Fibroblast of mammary gland (primary cell): ENCODE measurements around the gene RASGRP4.
"Not testable (repeated sequence)": the region's sequence is repeated elsewhere in the genome, so short reads cannot be mapped to it uniquely, and the experiment has no call there.

Source experiments
- DNase-seq: peaks from one replicate; pipeline ENCODE4 v3.0.0-alpha.2; 2010; ENCODE audit warnings: low read depth
- H3K4me3 ChIP-seq: 2 replicates; pipeline ENCODE4 v1.5.1; 2011; ENCODE audit warnings: low read depth, mild to moderate bottlenecking, low read length, moderate library complexity; ENCODE audit not compliant: control insufficient read depth
- CTCF ChIP-seq: conservative IDR thresholded peaks from 2 replicates; pipeline ENCODE4 v1.5.1; 2011; ENCODE audit warnings: low read depth, low read length, inconsistent platforms; ENCODE audit not compliant: control insufficient read depth, insufficient read depth

RASGRP4 gene, protein sequence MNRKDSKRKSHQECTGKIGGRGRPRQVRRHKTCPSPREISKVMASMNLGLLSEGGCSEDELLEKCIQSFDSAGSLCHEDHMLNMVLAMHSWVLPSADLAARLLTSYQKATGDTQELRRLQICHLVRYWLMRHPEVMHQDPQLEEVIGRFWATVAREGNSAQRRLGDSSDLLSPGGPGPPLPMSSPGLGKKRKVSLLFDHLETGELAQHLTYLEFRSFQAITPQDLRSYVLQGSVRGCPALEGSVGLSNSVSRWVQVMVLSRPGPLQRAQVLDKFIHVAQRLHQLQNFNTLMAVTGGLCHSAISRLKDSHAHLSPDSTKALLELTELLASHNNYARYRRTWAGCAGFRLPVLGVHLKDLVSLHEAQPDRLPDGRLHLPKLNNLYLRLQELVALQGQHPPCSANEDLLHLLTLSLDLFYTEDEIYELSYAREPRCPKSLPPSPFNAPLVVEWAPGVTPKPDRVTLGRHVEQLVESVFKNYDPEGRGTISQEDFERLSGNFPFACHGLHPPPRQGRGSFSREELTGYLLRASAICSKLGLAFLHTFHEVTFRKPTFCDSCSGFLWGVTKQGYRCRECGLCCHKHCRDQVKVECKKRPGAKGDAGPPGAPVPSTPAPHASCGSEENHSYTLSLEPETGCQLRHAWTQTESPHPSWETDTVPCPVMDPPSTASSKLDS

GRCh38 chr19:38425810-38426466, at the start of gene RASGRP4:
TSS of gene RASGRP4 (minus strand) at chr19:38426219. CDS start at chr19:38426091, 128 bp downstream.
- no peak within 1 kb of the TSS for H3K4me3 ChIP-seq
- no peak for DNase-seq
- TF ChIP-seq CTCF: no peak

- TF ChIP-seq CTCF: no peak
- H3K4me3 ChIP-seq: no peak overlapping the region
- no peak for DNase-seq
Observed at GRCh38 chr19:38475176-38475575, 49.2 kb upstream of the RASGRP4 start.

DNA sequence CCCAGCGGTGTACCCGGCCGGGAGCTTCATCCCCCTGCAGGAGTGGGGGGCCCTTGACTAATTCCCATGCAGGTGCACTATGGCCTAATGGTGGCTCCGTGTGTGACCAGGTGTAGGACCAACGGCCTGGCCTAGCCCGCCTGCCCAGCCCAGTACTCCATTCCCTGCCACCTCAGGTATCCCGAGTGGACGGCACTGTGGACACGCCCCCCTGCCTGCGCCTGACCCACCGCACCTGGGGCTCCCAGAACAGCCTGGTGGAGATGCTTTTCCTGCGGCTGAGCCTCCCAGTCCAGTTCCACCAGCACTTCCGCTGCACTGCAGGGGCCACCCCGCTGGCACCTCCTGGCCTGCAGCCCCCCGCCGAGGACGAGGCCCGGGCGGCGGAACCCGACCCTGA, 47.2 kb upstream of the RASGRP4 start:
- DNase-seq: no peak
- H3K4me3 ChIP-seq: no peak overlapping the region
- TF ChIP-seq CTCF: no peak

DNA sequence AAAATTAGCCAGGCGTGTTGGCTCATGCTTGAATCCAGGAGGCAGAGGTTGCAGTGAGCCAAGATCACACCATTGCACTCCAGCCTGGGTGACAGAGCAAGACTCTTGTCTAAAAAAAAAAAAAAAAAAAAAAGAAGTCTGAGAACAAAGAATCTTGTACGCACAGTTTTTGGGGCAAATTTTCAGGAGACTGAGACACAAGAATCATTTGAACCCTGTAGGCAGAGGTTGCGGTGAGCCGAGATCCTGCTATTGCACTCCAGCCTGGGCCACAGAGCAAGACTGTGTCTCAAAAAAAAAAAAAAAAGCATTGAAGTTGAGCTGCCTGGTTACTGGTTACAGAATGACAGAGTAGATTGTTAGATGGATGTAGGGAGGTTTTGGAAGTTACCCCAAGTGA, 46.7 kb upstream of the RASGRP4 start:
- DNase-seq, H3K4me3 ChIP-seq: not testable (repeated sequence)

DNA sequence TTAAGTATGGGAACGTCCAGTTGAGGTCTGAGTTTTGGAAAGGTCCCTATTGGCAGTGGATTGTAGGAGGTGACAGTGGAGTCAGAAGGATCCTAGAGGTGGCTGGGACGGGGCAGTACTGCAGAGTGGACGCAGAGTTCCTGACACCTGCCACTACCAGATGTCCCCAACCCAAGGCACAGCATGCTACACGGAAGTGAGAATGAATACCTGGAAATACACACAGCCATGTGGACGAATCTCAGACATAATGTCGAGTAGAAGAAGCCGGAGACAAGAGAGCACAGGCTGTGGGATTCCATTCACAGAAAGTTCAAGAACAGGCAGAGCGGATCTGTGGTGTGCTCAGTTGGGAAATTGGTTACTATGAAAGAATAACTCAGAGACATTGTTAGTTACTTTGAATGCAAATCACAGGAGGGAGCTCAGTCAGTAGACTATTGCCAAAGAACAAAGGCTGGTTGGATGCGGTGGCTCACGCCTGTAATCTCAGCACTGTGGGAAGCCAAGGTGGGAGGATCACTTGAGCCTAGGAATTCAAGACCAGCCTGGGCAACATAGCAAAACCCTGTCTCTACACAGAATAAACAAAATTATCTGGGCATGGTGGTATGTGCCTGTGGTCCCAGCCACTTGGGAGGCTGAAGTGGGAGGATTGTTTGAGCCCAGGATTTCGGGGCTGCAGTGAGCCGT, 44.9 kb upstream of the RASGRP4 start:
- no peak for TF ChIP-seq CTCF
- DNase-seq: no peak
- no peak overlapping the region for H3K4me3 ChIP-seq

DNA sequence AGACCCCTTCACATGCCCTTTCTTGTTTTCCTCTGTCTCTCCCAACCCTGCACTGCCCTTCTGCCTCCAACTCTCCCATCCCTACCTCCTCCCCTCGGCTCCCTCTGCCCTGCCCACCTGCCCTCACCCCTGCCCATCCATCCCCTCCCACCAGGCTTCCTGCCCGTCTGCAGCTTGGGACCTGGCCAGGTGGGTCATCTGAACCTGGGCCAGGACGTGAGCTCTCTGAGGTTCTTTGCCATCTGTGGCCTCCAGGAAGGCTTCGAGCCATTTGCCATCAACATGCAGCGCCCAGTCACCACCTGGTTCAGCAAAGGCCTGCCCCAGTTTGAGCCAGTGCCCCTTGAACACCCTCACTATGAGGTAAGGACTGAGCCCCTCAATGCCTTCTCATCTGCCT, 43.1 kb upstream of the RASGRP4 start:
- no peak for TF ChIP-seq CTCF
- no peak overlapping the region for H3K4me3 ChIP-seq
- DNase-seq: no peak
